Endothelial cell of umbilical vein (primary cell): Measurements from ENCODE around the gene SERGEF. TPM values are rescaled to one million over a fixed set of nuclear protein-coding genes. Genes with fewer than 3 reads are reported as not detected.

Source experiments
- BruUV-seq: library from RNA; stranded (reverse); fragments of 400-500 nt; replicated peaks from 2 replicates; lab custom pipeline; 2021; lab: Mats Ljungman, UMichigan
- CTCF ChIA-PET: fragments of 300-600, 350-600 bp; sonication (Branson Sonifier 250); formaldehyde crosslinking; loops from one replicate; lab custom pipeline; 2021; ENCODE audit warnings: antibody characterized with exemption, inconsistent platforms; lab: Charles Lee
- POLR2A ChIA-PET: fragments of 300-600, 350-600 bp; sonication (Branson Sonifier 250); formaldehyde crosslinking; loops from one replicate; lab custom pipeline; 2021; ENCODE audit warnings: antibody characterized with exemption, inconsistent platforms; lab: Charles Lee
- DNase-seq: peaks from one replicate; pipeline ENCODE4 v3.0.0-alpha.2; 2011; ENCODE audit warnings: low read depth, low spot score
- FAIRE-seq: peaks from 2 replicates; lab custom pipeline; 2011; peaks lifted over from hg19 to GRCh38; lab: Jason Lieb, UNC
- H2AFZ ChIP-seq: 2 replicates; pipeline ENCODE4 v1.6.0; 2012; ENCODE audit warnings: low read depth, low read length, control low read depth, inconsistent platforms
- H3K27ac ChIP-seq: 2 replicates; pipeline ENCODE4 v1.5.1; 2011; ENCODE audit warnings: low read depth, mild to moderate bottlenecking, control low read depth, low read length, moderate library complexity; ENCODE audit not compliant: insufficient read depth
- H3K27me3 ChIP-seq, 2 experiments: 2 replicates each; pipeline versions ENCODE4 v1.6.0 to v1.6.1; 2011; ENCODE audit warnings: low read length in 2 of 2, mixed read lengths in 1 of 2; ENCODE audit not compliant: control insufficient read depth in 2 of 2, insufficient read depth in 2 of 2
- H3K36me3 ChIP-seq, 2 experiments: 2 replicates in 1 of 2; 3 replicates in 1 of 2; pipeline ENCODE4 v1.5.1; 2011; ENCODE audit warnings: low read length in 2 of 2, mild to moderate bottlenecking in 1 of 2, moderate library complexity in 1 of 2; ENCODE audit not compliant: control insufficient read depth in 2 of 2, insufficient read depth in 2 of 2; ENCODE audit errors: extremely low read depth in 1 of 2
- H3K4me1 ChIP-seq: 3 replicates; pipeline ENCODE4 v1.5.1; 2011; ENCODE audit warnings: mild to moderate bottlenecking, low read length; ENCODE audit not compliant: control insufficient read depth, insufficient read depth; ENCODE audit errors: extremely low read depth
- H3K4me2 ChIP-seq: 2 replicates; pipeline ENCODE4 v1.6.1; 2011; ENCODE audit warnings: low read length, control low read depth, mixed read lengths; ENCODE audit not compliant: insufficient read depth
- H3K4me3 ChIP-seq, 3 experiments: fragments of 200-600 bp in 1 of 3; sonication (generic), shearing (Covaris generic) in 1 of 3; replicated peaks in 1 of 3; 2 replicates each; pipeline ENCODE4 v1.5.1; 2011 to 2016; ENCODE audit warnings: control low read depth in 3 of 3, low read length in 3 of 3, mild to moderate bottlenecking in 2 of 3, inconsistent platforms in 1 of 3, low read depth in 1 of 3, moderate library complexity in 1 of 3; ENCODE audit not compliant: insufficient read depth in 1 of 3
- H3K79me2 ChIP-seq: 2 replicates; pipeline ENCODE4 v1.6.0; 2012; ENCODE audit warnings: low read length, inconsistent platforms; ENCODE audit not compliant: control insufficient read depth, insufficient read depth
- H3K9ac ChIP-seq: replicated peaks from 2 replicates; pipeline ENCODE3; 2011; ENCODE audit warnings: low read length, control low read depth; ENCODE audit not compliant: insufficient read depth; ENCODE audit errors: extremely low read depth
- H3K9me1 ChIP-seq: replicated peaks from 3 replicates; pipeline ENCODE4 v1.6.0; 2011; ENCODE audit warnings: mild to moderate bottlenecking, low read length; ENCODE audit not compliant: control insufficient read depth, insufficient read depth; ENCODE audit errors: extremely low read depth
- H3K9me3 ChIP-seq: replicated peaks from 2 replicates; pipeline ENCODE4 v1.5.1; 2012; ENCODE audit warnings: low read length, inconsistent platforms; ENCODE audit not compliant: control insufficient read depth, insufficient read depth
- H4K20me1 ChIP-seq: replicated peaks from 2 replicates; pipeline ENCODE3; 2011; ENCODE audit warnings: mild to moderate bottlenecking, low read length; ENCODE audit not compliant: control insufficient read depth, insufficient read depth; ENCODE audit errors: extremely low read depth
- CTCF ChIP-seq, 2 donors: IDR thresholded peaks; 1 replicate in 1 of 2; 2 replicates in 1 of 2; pipeline ENCODE4 v1.5.1; 2011; ENCODE audit warnings: low read length in 2 of 2, mild to moderate bottlenecking in 2 of 2, moderate library complexity in 2 of 2, control low read depth in 1 of 2, inconsistent platforms in 1 of 2, low read depth in 1 of 2; ENCODE audit not compliant: insufficient read depth in 1 of 2; ENCODE audit errors: extremely low read depth in 1 of 2
- EZH2 ChIP-seq: IDR thresholded peaks from 2 replicates; pipeline ENCODE4 v1.6.1; 2012; ENCODE audit warnings: borderline replicate concordance, low read depth, mild to moderate bottlenecking, moderate library complexity, low read length, inconsistent platforms; ENCODE audit not compliant: severe bottlenecking
- FOS ChIP-seq: IDR thresholded peaks from 2 replicates; pipeline ENCODE4 v1.6.1; 2011; ENCODE audit warnings: mild to moderate bottlenecking, low read length, moderate library complexity, borderline replicate concordance; ENCODE audit not compliant: insufficient read depth
- GATA2 ChIP-seq: IDR thresholded peaks from 2 replicates; pipeline ENCODE4 v1.7.0; 2011; ENCODE audit warnings: low read depth, mild to moderate bottlenecking, moderate library complexity, mixed read lengths, low read length; ENCODE audit not compliant: insufficient read length, insufficient read depth
- JUN ChIP-seq: IDR thresholded peaks from 2 replicates; pipeline ENCODE4 v1.6.1; 2011; ENCODE audit warnings: borderline replicate concordance, low read depth; ENCODE audit not compliant: insufficient read length, insufficient read depth
- MYC ChIP-seq: IDR thresholded peaks from one replicate; pipeline ENCODE4 v1.6.1; 2011; ENCODE audit warnings: mild to moderate bottlenecking, low read depth, low read length
- POLR2A ChIP-seq: IDR thresholded peaks from 2 replicates; pipeline ENCODE4 v1.6.1; 2012; ENCODE audit warnings: low read depth, mild to moderate bottlenecking, control low read depth, low read length
- dilution Hi-C: fragments of 300-500 bp; cut with MboI; formaldehyde crosslinking; loops from one replicate; pipeline ENCODE4 v1.15.0; 2019; ENCODE audit warnings: low sequenced_read_pairs; ENCODE audit not compliant: extremely low pct_ligation_motif_present
- intact Hi-C: fragments of 100-400 bp; cut with micrococcal nuclease; formaldehyde crosslinking; loops from one replicate; pipeline ENCODE4 v1.10.0; 2022
- polyA plus RNA-seq, 4 experiments: library from polyadenylated mRNA; depleted of rRNA in 3 of 4; stranded (reverse) in 3 of 4; unstranded in 1 of 4; fragments of >200 nt; gene quantifications; 2 replicates each; pipeline versions ENCODE4 v1.2.1 to v1.2.3, GENCODE V29; 2011 to 2012; ENCODE audit warnings: missing spikeins in 1 of 4
- total RNA-seq: library from RNA; stranded (reverse); gene quantifications from 2 replicates; pipeline ENCODE4 v1.2.3, GENCODE V29; 2021

Gene SERGEF
- total and polyA plus RNA-seq, 2 donors (not counting 3 experiments of a cell fraction or from before 2014, with no cell fraction given) = 8.7 to 16.7 TPM

GRCh38 chr11:17853280-17853679 lies 159.6 kb downstream of the SERGEF start:
- intact Hi-C loops (no loop called here), dilution Hi-C loops (no loop called here)
- Histone ChIP-seq H3K27me3 (no peaks in the 10 kb centered on the region), H3K4me1 (no peaks in the 10 kb centered on the region), H3K4me2 (no peak overlapping the region), H3K27ac (no peak overlapping the region), H3K79me2 (no peaks in the 10 kb centered on the region), H3K9ac (no peak overlapping the region), H3K9me1 (no peaks in the 10 kb centered on the region), H4K20me1 (no peaks in the 10 kb centered on the region), H3K36me3 (no peaks in the 10 kb centered on the region), H3K9me3 (no peaks in the 10 kb centered on the region), H3K4me3 (no peak overlapping the region), H2AFZ (no peak overlapping the region)
- no peak for TF ChIP-seq CTCF (IDR thresholded peaks at IDR 0.05; ENCODE audit: extremely low read depth in 1 of 2, insufficient read depth in 1 of 2, low read depth in 1 of 2, low read length in 2 of 2)
- no peak for TF ChIP-seq JUN
- TF ChIP-seq EZH2 = no peak
- TF ChIP-seq POLR2A = no peak
- no peak for TF ChIP-seq FOS
- ChIA-PET POLR2A (no interaction called here), CTCF (no interaction called here)
- no TSS peak for BruUV-seq
- no peak for DNase-seq
- FAIRE-seq = no peak

- H3K9me3 ChIP-seq = no peaks in the 10 kb centered on the region
- no TSS peak for BruUV-seq
- ChIA-PET POLR2A (no interaction called here), CTCF (interaction anchor here (1.1 kb wide), 1 partner anchor 121 kb away, joined by 4 read pairs; no protein-coding TSS in a partner anchor)
- H3K9me1 ChIP-seq = no peaks in the 10 kb centered on the region
- no peak overlapping the region for H2AFZ ChIP-seq
- no peaks in the 10 kb centered on the region for H4K20me1 ChIP-seq
- dilution Hi-C loops = no loop called here
- H3K9ac ChIP-seq = no peak overlapping the region
- DNase-seq = no peak
- intact Hi-C loops = no loop called here
- H3K79me2 ChIP-seq = no peaks in the 10 kb centered on the region
- no peak for TF ChIP-seq POLR2A
- TF ChIP-seq GATA2 = no peak
- no peak for TF ChIP-seq JUN
- TF ChIP-seq MYC = no peak
- H3K27ac ChIP-seq = no peak overlapping the region
- H3K4me3 ChIP-seq = no peak overlapping the region
- no peak for FAIRE-seq
- H3K4me1 ChIP-seq = no peaks in the 10 kb centered on the region
- no peaks in the 10 kb centered on the region for H3K36me3 ChIP-seq
- H3K4me2 ChIP-seq = no peak overlapping the region
- no peaks in the 10 kb centered on the region for H3K27me3 ChIP-seq
These were observed 160.6 kb downstream of the SERGEF start for GRCh38 chr11:17852246-17852645.
